ENCODE data around the gene S100B. TPM values are rescaled to one million over a fixed set of nuclear protein-coding genes. Genes with fewer than 3 reads are reported as not detected.

S100B gene
- total RNA-seq (2014; rRNA removed; shearing (Covaris generic)): 0.18 and 0.25 TPM in 2 replicates

DNA sequence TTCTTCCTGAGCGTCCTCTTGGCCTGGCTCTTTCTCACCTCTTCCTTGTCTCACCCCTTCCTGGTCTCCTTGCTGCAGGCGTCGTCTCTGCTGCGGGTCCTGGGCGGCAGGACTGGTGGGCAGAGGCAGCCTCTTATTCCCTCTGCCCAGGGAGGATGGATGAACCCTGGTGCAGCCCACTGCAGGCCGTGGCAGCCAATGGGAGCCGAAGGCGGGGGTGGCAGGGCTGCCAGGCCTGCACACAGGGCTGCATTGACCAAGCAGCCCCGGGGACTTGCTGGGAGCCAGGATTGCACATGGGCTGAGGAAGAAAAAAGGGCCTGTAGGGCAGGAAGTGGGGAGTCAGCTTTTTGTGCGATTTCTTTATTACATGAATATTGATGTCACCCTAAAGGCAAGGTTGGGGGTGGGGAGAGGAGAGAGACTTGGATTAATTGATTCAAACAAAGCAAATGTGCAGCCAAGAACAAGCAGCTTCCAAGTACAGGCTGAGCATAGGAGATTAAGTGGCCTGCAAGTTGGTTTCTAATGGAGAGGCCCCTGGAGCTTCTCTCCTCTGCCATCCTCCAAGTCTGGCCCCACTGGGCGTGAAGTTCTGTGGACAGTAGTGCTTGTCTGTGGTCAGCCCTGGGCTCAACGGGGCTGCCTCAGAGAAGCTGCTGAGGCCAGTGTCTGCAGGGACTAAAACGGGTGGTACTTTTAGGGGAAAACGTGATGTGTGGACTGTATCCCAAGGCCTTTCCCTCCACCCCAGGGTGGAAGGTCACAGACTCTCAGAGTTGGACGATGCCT lies at the start of gene S100B:
S100B (minus strand) TSS at position 108 of the 792 bp plus-strand sequence. CDS start 2,667 bp downstream, outside the sequence.
- peak; percentile 13 to 39 for DNase-seq
- H3K27ac ChIP-seq: no peak within 1 kb of the TSS
- H3K4me1 ChIP-seq: no peaks in the 10 kb centered on the region
- H3K27me3 ChIP-seq: 0 out of 2 replicates have a peak, but pooled peaks cover 3% of the 10 kb centered on the region
- no peaks in the 10 kb centered on the region for H3K36me3 ChIP-seq
- H3K9me3 ChIP-seq (replicated peaks): no peaks in the 10 kb centered on the region
- H3K4me3 ChIP-seq: no peak within 1 kb of the TSS

DNA sequence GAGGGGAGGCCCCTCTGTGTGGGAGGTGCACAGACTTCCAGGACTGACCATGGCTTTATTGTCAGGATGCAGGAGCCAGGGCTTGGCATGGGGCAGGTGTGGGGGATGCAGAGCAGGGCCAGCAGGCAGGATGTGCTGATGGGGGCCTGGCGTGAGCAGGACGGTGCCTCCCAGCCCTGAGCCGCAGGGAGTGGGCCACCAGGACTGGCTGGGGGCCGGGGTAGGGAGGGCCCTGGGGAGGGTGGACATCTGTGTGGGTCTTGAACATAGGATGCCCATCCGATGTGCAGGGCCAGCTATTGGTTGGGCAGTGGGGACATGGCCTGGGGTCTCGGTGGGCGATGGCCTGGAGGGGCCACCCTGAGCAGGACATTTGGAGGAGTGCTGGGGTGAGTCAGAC lies 46.2 kb upstream of the S100B start:
- Histone ChIP-seq H3K9me3 (replicated peaks) (peaks cover 8% of the 10 kb centered on the region), H3K27me3 (no peaks in the 10 kb centered on the region), H3K36me3 (peaks cover 77% of the 10 kb centered on the region), H3K4me1 (peaks cover 3% of the 10 kb centered on the region; the same call in 1 of the 2 replicates), H3K4me3 (no peak overlapping the region), H3K27ac (no peak overlapping the region)
- no peak for DNase-seq

DNA sequence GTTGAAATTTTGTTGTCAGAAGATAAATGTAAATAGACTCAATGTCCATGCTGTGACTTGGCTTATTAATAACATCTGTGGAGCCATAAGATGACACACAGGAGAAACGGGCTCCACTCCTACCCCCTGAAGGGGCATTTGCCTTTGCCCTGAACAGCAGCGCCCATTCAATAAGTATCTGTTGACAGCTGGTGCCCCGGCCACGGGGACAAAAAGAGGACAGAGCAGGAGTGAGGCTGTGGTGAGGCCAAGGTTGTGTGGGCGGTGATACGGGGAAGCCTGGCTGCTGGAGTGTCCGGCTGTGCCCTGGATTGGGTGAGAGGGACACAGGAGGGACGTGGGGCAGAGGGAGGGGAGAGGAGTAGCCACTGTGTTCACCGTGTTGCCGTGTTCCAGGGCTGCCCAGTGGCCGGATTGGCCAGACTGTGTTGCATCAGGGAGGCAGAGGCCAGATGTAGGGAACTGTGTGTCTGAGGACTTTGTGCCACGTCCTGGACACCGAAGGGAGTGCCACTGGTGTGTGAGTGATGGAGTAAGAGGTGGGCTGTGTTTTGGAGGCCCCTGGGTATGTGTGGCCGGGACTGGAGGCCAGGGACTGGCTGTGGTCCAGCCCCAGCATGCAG lies 45.7 kb upstream of the S100B start:
- H3K4me3 ChIP-seq: no peak overlapping the region
- no peak for DNase-seq
- no peaks in the 10 kb centered on the region for H3K27me3 ChIP-seq
- H3K9me3 ChIP-seq (replicated peaks): peaks cover 8% of the 10 kb centered on the region
- H3K27ac ChIP-seq: no peak overlapping the region
- H3K36me3 ChIP-seq: peaks cover 74% of the 10 kb centered on the region
- peaks cover 3% of the 10 kb centered on the region; the same call in 1 of the 2 replicates for H3K4me1 ChIP-seq

DNA sequence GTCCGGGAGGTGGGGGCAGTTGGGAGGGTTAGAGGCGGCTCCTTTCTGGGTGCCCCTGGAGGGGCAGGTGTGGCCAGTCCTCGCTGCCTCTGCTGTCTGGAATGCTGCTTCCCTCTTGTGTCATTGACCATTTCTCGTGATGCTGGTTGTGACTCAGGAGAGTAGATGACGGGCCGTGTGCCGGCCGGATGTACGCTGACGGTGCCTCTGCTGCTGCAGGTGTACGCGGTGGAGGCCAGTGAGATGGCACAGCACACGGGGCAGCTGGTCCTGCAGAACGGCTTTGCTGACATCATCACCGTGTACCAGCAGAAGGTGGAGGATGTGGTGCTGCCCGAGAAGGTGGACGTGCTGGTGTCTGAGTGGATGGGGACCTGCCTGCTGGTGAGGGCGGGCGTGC lies 44.5 kb upstream of the S100B start:
- Histone ChIP-seq H3K4me1 (peaks cover 3% of the 10 kb centered on the region; the same call in 1 of the 2 replicates), H3K9me3 (replicated peaks) (no peaks in the 10 kb centered on the region; the same call in 1 of the 2 replicates), H3K36me3 (peaks cover 71% of the 10 kb centered on the region), H3K4me3 (no peak overlapping the region), H3K27me3 (no peaks in the 10 kb centered on the region), H3K27ac (no peak overlapping the region)
- DNase-seq: no peak

DNA sequence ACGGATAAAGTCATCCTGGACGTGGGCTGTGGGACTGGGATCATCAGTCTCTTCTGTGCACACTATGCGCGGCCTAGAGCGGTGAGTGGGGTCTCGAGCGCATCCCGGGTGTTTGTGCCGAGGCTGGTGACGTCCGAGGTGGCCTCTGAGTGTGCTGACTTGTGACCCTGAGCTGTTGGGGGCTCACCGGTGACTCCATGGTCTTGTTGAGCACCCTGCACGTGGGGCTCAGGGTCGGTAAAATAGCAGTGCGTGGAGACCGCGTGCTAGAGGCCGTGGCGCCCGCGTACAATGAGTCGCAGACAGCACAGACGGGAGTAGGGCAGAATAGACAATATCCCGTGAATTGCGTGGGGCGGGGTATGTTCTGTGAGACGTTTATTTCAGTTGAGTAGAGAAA lies 43.7 kb upstream of the S100B start:
- Histone ChIP-seq H3K4me3 (no peak overlapping the region), H3K4me1 (peaks cover 3% of the 10 kb centered on the region; the same call in 1 of the 2 replicates), H3K27ac (no peak overlapping the region), H3K9me3 (replicated peaks) (no peaks in the 10 kb centered on the region), H3K36me3 (peaks cover 68% of the 10 kb centered on the region), H3K27me3 (no peaks in the 10 kb centered on the region)
- DNase-seq: no peak

DNA sequence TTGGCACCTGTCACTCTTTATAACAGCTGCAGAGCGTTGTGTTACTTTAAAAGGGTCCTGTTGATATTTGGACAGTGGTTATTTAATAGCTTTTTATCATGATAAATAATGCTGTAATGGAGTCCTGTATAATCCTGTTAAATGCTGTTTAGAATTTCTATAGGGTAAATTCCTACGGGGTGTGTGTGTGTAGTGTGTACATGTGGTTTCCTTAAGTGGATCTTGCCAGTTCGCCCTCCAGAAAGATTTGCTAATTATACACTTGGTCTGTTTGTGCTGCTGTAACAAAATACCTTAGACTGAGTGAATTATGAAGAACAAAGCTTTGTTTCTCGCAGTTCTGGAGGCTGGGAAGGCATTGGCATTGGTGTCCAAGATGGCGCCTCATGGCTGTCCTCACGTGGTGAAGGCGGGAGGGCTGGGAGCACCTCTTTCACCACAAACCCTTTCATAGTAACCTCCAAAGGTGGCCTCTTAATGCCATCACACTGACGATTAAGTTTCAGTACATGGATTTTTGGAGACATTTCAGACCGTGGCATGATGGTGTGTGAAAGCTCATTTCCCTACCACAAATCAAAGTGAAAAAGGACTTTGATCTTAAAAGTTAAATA lies 41.8 kb upstream of the S100B start:
- H3K27ac ChIP-seq: no peak overlapping the region
- H3K27me3 ChIP-seq: no peaks in the 10 kb centered on the region
- peaks cover 56% of the 10 kb centered on the region for H3K36me3 ChIP-seq
- H3K9me3 ChIP-seq (replicated peaks): no peaks in the 10 kb centered on the region
- DNase-seq: peak; percentile 8 to 41
- H3K4me3 ChIP-seq: no peak overlapping the region
- H3K4me1 ChIP-seq: peaks cover 3% of the 10 kb centered on the region; the same call in 1 of the 2 replicates

DNA sequence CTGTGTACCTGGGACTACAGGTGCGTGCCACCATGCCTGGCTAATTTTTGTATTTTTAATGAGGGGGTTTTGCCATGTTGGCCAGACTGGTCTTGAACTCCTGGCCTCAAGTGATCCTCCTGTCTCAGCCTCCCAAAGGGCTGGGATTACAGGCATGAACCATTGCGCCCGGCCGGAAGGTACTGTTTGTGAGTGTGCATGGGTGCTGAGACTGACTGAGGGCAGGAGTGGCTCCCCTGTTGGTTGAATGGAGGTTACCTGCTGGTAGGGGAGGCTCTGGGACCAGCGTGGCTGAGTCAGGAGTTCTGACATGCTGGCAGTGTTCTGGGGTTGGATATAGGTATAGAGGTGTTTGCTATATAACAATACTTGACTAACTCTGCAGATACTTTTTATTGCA lies 41.0 kb upstream of the S100B start:
- Histone ChIP-seq H3K27me3 (no peaks in the 10 kb centered on the region), H3K4me3 (no peak overlapping the region), H3K36me3 (peaks cover 53% of the 10 kb centered on the region), H3K27ac (no peak overlapping the region), H3K4me1 (peaks cover 3% of the 10 kb centered on the region; the same call in 1 of the 2 replicates), H3K9me3 (replicated peaks) (no peaks in the 10 kb centered on the region)
- no peak for DNase-seq

DNA sequence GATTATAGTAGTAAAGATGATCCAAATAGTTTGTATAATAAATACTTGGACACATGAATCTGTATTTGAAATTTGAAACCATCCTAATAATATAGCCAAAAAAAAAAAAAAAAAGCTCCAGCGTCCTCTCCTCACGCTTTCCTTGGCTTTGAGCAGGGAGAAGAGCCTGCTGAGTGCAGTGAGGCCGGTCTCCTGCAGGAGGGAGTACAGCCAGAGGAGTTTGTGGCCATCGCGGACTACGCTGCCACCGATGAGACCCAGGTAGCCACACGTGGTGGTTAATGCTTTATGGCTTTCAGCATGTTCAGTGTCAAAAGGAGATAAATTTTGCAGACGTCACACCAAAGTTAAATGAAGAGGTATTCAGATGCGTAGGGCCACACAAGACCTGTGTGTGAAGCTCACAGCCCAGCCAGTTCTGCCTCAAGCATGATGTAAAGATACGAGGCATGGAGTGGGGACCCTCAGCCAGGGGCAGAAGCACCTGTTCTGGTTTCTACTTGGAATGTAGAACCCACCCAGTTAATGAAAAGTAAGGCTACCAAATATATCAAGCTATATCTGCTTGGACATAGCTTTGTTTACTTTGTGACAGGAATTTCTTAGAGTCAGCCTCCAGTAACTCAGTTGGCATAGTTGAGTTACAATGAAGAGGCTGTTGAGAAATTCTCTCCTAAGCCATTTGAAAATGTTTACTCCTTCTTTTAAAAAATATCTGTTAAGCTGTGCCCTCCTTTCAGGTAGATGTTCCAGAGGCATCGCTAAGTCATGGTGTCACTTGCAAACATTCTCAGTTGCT lies 38.7 kb upstream of the S100B start:
- Histone ChIP-seq H3K9me3 (replicated peaks) (no peaks in the 10 kb centered on the region), H3K36me3 (peaks cover 34% of the 10 kb centered on the region)

DNA sequence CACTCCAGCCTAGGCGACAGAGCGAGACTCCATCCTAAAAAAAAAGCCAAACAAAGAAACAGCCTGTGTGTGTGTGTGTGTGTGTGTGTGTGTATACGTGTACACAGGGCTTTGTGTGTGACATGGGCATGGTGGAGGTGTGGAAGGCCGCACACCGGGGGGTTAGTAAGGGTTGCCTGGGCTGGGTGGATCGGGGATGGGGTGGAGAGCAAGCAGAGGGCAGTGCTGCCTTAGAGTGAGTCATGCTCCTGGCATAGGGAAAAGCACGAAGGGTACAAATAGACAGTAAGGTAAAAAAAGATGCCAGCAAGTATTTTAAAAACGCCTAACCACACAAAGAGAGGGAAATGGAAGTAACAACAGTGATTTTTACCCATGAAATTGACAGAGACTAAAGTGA lies 36.8 kb upstream of the S100B start:
- no peaks in the 10 kb centered on the region for H3K27me3 ChIP-seq
- no peak overlapping the region for H3K4me3 ChIP-seq
- H3K27ac ChIP-seq: no peak overlapping the region
- peaks cover 27% of the 10 kb centered on the region for H3K36me3 ChIP-seq
- H3K4me1 ChIP-seq: peaks cover 1% of the 10 kb centered on the region; the same call in 1 of the 2 replicates
- H3K9me3 ChIP-seq (replicated peaks): no peaks in the 10 kb centered on the region
- no peak for DNase-seq

More for the DNA sequence above, 38.7 kb upstream of the S100B start:
- DNase-seq: no peak
- H3K4me3 ChIP-seq: no peak overlapping the region
- no peak overlapping the region for H3K27ac ChIP-seq
- H3K4me1 ChIP-seq: peaks cover 3% of the 10 kb centered on the region; the same call in 1 of the 2 replicates
- no peaks in the 10 kb centered on the region for H3K27me3 ChIP-seq

DNA sequence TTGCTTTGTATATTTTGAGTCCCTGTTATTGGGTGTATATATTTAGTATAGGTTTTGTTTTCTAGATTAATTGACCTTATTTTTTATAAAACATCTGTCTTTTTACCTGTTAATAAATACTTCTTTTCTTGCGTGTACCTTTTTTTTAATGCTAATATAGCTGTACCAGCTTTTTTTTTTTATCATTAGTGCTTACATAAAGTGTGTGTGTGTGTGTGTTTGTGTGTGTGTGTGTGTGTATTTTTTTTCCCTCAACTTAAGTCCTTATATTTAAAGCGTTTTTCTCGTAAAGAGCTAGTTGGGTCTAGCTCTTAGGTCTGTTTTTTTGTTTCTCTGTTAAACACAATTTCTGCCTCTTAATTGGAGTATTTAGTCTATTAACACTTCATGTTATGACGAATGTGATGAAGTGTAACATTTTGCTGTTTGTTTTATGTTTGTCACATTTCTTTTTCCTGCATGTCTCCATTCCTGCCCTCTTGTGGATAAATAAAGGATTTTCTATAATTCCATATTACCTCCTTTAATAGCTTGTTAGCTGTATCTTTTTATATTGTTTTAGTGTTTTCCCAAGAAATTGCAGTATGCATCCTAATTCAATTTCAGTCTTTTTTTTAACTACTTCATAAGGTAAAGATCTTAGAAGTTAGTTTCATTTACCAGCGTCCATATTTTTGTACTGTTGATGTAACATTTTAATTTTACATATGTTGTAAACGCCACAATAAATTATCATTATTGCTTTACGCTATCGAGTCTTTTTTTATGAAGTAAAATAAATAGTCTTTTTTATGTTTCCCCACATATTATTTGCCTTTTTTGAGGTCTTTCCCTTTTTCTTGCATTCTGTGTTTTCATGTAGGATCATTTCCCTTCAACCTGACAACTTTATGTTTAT lies 34.9 kb upstream of the S100B start:
- no peak overlapping the region for H3K27ac ChIP-seq
- H3K4me1 ChIP-seq: no peaks in the 10 kb centered on the region
- peaks cover 19% of the 10 kb centered on the region for H3K36me3 ChIP-seq
- H3K27me3 ChIP-seq: no peaks in the 10 kb centered on the region
- no peaks in the 10 kb centered on the region for H3K9me3 ChIP-seq (replicated peaks)
- no peak overlapping the region for H3K4me3 ChIP-seq
- peak in 1 of 2 experiments; percentile 34 for DNase-seq

DNA sequence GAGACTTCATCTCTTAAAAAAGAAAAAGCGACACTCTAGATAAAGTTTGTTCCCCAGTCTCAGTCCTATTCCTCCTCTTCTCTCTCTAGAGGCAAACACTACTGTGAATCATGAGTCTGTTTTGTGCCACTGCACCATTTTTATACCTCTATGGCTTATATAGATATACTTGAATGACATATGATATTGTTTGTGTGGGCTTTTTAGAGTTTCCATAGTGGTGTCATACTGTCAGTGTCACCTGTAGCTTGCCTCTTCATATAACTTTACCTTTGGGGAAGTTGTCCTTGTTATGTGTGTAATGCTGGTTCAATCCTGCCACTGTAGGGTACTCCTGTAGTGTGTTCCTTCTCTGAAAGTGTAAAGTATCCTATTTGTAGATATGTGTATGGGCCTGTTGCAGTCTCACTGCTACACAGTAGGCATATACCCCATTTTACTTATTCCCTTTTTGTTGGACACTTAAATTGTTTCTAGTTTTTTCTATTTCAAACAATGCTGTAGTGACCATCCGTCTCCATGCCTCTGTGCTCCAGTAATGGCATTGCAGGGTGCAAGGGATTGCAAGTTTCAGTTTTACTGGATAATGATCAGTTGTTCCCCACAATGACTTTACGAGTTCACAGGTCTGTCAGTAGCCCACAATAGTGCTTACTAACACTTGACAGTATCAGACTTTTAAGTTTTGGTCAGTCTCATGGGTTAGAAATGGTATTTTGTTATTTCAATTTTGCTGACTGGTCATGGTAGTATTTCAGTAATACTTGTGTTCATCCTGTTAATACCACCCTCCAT lies 33.3 kb upstream of the S100B start:
- no peaks in the 10 kb centered on the region for H3K9me3 ChIP-seq (replicated peaks)
- no peak overlapping the region for H3K4me3 ChIP-seq
- DNase-seq: no peak
- H3K4me1 ChIP-seq: no peaks in the 10 kb centered on the region
- H3K27ac ChIP-seq: no peak overlapping the region
- peaks cover 9% of the 10 kb centered on the region; the same call in 1 of the 2 replicates for H3K36me3 ChIP-seq
- no peaks in the 10 kb centered on the region for H3K27me3 ChIP-seq

DNA sequence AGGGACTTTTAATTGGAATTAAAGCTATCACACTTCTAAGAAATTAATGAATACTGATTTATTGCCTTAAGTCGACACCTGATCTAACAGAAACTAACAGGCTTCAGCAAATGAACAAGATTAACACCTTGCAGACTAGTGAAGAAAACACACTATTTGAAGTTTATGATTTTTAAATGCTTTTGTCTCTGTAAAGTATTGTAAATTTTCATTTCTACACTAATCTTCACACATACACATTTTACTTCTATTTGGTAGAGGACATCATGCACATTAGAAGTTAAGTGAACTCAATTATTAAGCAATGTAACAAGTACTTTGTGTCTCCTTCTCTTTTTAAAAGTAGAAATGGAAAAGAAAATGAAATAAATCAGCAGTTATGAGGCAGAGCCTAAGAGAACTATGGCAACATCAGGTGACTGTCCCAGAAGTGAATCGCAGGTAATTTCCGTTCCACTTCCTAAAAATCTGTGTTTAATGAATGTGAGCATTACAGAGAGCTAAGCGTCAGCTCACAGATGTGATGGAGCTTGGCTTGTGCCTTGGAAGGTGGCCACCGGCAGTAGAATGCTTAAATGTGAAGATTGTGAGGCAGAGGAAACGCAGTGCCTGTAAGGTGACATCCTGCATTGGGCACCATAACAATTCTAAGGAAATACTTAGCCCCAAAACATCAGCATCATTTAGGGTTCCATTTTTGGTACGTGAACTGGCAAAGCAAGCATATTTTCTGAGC lies 31.8 kb upstream of the S100B start:
- peaks cover 3% of the 10 kb centered on the region; the same call in 1 of the 2 replicates for H3K36me3 ChIP-seq
- no peak for DNase-seq
- H3K4me3 ChIP-seq: peak overlapping the region; percentile 79
- H3K27me3 ChIP-seq: no peaks in the 10 kb centered on the region
- no peaks in the 10 kb centered on the region for H3K4me1 ChIP-seq
- H3K27ac ChIP-seq: no peak overlapping the region
- H3K9me3 ChIP-seq (replicated peaks): no peaks in the 10 kb centered on the region
